Adrenal gland (tissue), 5 donors: ENCODE measurements around the gene DCN.

ENCODE experiments used
- CTCF ChIP-seq, 6 experiments: fragments of 450-650 bp in 4 of 6; fragments of 200-600 bp in 2 of 6; sonication (generic) in 1 of 6; IDR thresholded peaks; 1 replicate in 5 of 6; 2 replicates in 1 of 6; pipeline versions ENCODE4 v1.5.1 to v1.8.0; 2016 to 2021; ENCODE audit warnings: antibody characterized with exemption in 6 of 6, mild to moderate bottlenecking in 2 of 6, moderate library complexity in 1 of 6
- POLR2A ChIP-seq, 2 donors: fragments of 450-650 bp; IDR thresholded peaks; one replicate each; pipeline ENCODE4 v1.6.1; 2017; ENCODE audit warnings: antibody characterized with exemption in 2 of 2, mild to moderate bottlenecking in 2 of 2, moderate library complexity in 1 of 2
- donor health status: DM: no; HTN: no; CAD: no.

DNA sequence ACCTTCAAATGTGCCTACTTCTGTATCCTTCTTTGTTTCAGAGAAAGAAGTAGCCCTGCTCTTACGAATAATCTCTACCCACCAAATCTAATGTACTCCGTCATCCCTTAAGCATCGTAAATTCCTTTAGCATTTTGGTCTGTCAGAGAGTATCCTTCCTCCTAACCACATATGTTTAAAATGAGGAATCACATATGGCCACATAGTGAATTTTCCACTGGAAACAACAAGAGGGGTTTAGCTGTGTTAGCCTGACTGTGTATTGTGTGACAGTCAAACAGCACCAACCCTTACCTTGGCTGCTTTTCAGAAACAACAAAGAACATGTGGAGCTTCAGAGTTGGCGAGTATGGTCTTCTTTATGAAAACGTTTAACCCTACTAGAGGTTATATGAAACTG lies 76.8 kb downstream of the DCN start:
- TF ChIP-seq POLR2A (IDR thresholded peaks at IDR 0.05) (no peak), CTCF (IDR thresholded peaks at IDR 0.05) (no peak)
